A673 (cell line): ENCODE data around the gene ETFB. TPM values are rescaled to one million over a fixed set of nuclear protein-coding genes. Genes with fewer than 3 reads are reported as not detected.

Experiments used
- BruUV-seq: library from RNA; stranded (reverse); fragments of 400-500 nt; replicated peaks from 2 replicates; lab custom pipeline; 2021; lab: Mats Ljungman, UMichigan
- CTCF ChIA-PET: fragments of 300-600 bp; sonication (Branson Sonifier 250); formaldehyde crosslinking; loops from one replicate; lab custom pipeline; 2022; ENCODE audit warnings: antibody characterized with exemption; lab: Charles Lee
- POLR2A ChIA-PET: fragments of 300-600 bp; sonication (Branson Sonifier 250); formaldehyde crosslinking; loops from one replicate; lab custom pipeline; 2022; ENCODE audit warnings: antibody characterized with exemption; ENCODE audit not compliant: low non-redundant PET; lab: Charles Lee
- DNase-seq: peaks from one replicate; pipeline ENCODE4 v3.0.0-alpha.2; 2015; ENCODE audit warnings: low spot score
- H3K27ac ChIP-seq: fragments of 200-600 bp; sonication (generic); 2 replicates; pipeline ENCODE4 v1.5.1; 2016; ENCODE audit warnings: mixed run types, low read depth, mild to moderate bottlenecking, mixed read lengths, antibody characterized with exemption, low read length; ENCODE audit not compliant: poor library complexity, severe bottlenecking
- H3K27me3 ChIP-seq: fragments of 200-600 bp; sonication (generic); replicated peaks from 2 replicates; pipeline ENCODE4 v1.6.1; 2017; ENCODE audit warnings: mixed run types, low read depth, mild to moderate bottlenecking, mixed read lengths, antibody characterized with exemption, low read length; ENCODE audit not compliant: insufficient read depth, poor library complexity
- H3K36me3 ChIP-seq: fragments of 200-600 bp; sonication (generic); 2 replicates; pipeline ENCODE4 v1.6.1; 2016; ENCODE audit warnings: mixed run types, mild to moderate bottlenecking, mixed read lengths, antibody characterized with exemption, low read length; ENCODE audit not compliant: insufficient read depth, poor library complexity, severe bottlenecking
- H3K4me1 ChIP-seq: fragments of 200-600 bp; sonication (generic); 2 replicates; pipeline ENCODE4 v1.6.1; 2017; ENCODE audit warnings: mixed run types, mild to moderate bottlenecking, mixed read lengths, antibody characterized with exemption, low read length; ENCODE audit not compliant: insufficient read depth, poor library complexity, severe bottlenecking
- H3K4me3 ChIP-seq: fragments of 200-600 bp; sonication (generic); 2 replicates; pipeline ENCODE4 v1.5.1; 2016; ENCODE audit warnings: low read depth, mixed run types, mild to moderate bottlenecking, mixed read lengths, low read length; ENCODE audit not compliant: poor library complexity, severe bottlenecking
- H3K9me3 ChIP-seq: fragments of 200-600 bp; sonication (generic); 2 replicates; pipeline ENCODE4 v1.6.1; 2016; ENCODE audit warnings: mixed run types, low read depth, mild to moderate bottlenecking, mixed read lengths, antibody characterized with exemption, low read length; ENCODE audit not compliant: poor library complexity, severe bottlenecking
- EZH2 ChIP-seq: fragments of 200-600 bp; sonication (generic); IDR thresholded peaks from 2 replicates; pipeline ENCODE4 v1.6.1; 2017; ENCODE audit warnings: borderline replicate concordance, low read depth, mild to moderate bottlenecking, mixed read lengths, antibody characterized with exemption, low read length; ENCODE audit not compliant: poor library complexity, severe bottlenecking
- intact Hi-C: fragments of 100-400 bp; cut with micrococcal nuclease; formaldehyde crosslinking; loops from one replicate; pipeline ENCODE4 v1.10.0; 2022; ENCODE audit not compliant: unreplicated experiment
- total RNA-seq: library from RNA; stranded (reverse); gene quantifications from 2 replicates; pipeline ENCODE4 v1.2.3, GENCODE V29; 2021
- TF ChIP-seq, protein P1 (sequence below): fragments of 300-800, 200-600 bp; sonication (generic); conservative IDR thresholded peaks from 2 replicates; pipeline ENCODE4 v1.5.1; 2017; ENCODE audit warnings: low read depth, mild to moderate bottlenecking, antibody characterized with exemption, low read length, moderate library complexity, mixed read lengths

ETFB gene
- total RNA-seq, 1 experiment from 2014 or later, result 52.6 TPM

- ChIA-PET POLR2A (no interaction called here), CTCF (no interaction called here)
- TF ChIP-seq EZH2, result no peak
- TF ChIP-seq, protein P1, sequence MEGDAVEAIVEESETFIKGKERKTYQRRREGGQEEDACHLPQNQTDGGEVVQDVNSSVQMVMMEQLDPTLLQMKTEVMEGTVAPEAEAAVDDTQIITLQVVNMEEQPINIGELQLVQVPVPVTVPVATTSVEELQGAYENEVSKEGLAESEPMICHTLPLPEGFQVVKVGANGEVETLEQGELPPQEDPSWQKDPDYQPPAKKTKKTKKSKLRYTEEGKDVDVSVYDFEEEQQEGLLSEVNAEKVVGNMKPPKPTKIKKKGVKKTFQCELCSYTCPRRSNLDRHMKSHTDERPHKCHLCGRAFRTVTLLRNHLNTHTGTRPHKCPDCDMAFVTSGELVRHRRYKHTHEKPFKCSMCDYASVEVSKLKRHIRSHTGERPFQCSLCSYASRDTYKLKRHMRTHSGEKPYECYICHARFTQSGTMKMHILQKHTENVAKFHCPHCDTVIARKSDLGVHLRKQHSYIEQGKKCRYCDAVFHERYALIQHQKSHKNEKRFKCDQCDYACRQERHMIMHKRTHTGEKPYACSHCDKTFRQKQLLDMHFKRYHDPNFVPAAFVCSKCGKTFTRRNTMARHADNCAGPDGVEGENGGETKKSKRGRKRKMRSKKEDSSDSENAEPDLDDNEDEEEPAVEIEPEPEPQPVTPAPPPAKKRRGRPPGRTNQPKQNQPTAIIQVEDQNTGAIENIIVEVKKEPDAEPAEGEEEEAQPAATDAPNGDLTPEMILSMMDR, result no peak
- no peak overlapping the region for H3K4me3 ChIP-seq
- peaks cover 5% of the 10 kb centered on the region for H3K27me3 ChIP-seq
- no peak overlapping the region for H3K27ac ChIP-seq
- intact Hi-C loops, result no loop called here
- no peaks in the 10 kb centered on the region for H3K9me3 ChIP-seq
- DNase-seq, result no peak
- no peaks in the 10 kb centered on the region for H3K4me1 ChIP-seq
- no peaks in the 10 kb centered on the region for H3K36me3 ChIP-seq
- BruUV-seq, result no TSS peak
Measured at GRCh38 chr19:51305479-51305878, 60.7 kb downstream of the ETFB start.

DNA sequence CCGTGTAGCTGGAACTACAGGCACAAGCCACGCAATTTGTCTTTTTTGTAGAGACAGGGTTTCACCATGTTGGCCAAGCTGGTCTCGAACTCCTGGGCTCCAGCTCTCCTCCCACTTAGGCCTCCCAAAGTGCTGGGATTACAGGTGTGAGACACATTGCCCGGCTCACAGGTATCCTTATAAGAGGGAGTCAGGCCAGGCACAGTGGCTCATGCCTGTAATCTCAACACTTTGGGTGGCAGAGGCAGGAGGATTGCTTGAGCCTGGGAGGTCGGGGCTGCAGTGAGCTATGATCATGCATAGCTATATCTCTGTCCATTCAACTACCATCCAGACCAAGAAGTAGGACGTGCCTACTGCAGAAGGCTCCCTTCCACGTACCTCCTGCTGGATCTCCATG, 64.9 kb downstream of the ETFB start:
- Histone ChIP-seq H3K4me3 (no peak overlapping the region), H3K36me3 (no peaks in the 10 kb centered on the region), H3K4me1 (no peaks in the 10 kb centered on the region), H3K27me3 (no peaks in the 10 kb centered on the region), H3K9me3 (no peaks in the 10 kb centered on the region), H3K27ac (no peak overlapping the region)
- ChIA-PET POLR2A (no interaction called here), CTCF (no interaction called here)
- TF ChIP-seq, protein P1, result no peak
- no peak for TF ChIP-seq EZH2
- no TSS peak for BruUV-seq
- DNase-seq, result no peak
- intact Hi-C loops, result no loop called here

- ChIA-PET POLR2A (no interaction called here), CTCF (no interaction called here)
- TF ChIP-seq EZH2, result no peak
- TF ChIP-seq, protein P1, result no peak
- no peak overlapping the region for H3K27ac ChIP-seq
- H3K4me1 ChIP-seq, result no peaks in the 10 kb centered on the region
- H3K27me3 ChIP-seq, result no peaks in the 10 kb centered on the region
- BruUV-seq, result no TSS peak
- no peak for DNase-seq
- H3K4me3 ChIP-seq, result no peak overlapping the region
- intact Hi-C loops, result no loop called here
- no peaks in the 10 kb centered on the region for H3K36me3 ChIP-seq
- no peaks in the 10 kb centered on the region for H3K9me3 ChIP-seq
Measured at GRCh38 chr19:51297406-51297805, 68.8 kb downstream of the ETFB start.
